GM12878 (cell line): Measurements from ENCODE around the gene NUMB. TPM values are rescaled to one million over a fixed set of nuclear protein-coding genes. Genes with fewer than 3 reads are reported as not detected.

Experiments used
- ATAC-seq: fragments of 200-7000 bp; cut with Tn5 transposase; 3 replicates; pipeline ENCODE4 v1.9.1; 2020; ENCODE audit warnings: mild to moderate bottlenecking, moderate library complexity
- BruUV-seq: library from RNA; stranded (reverse); fragments of 400-500 nt; replicated peaks from 2 replicates; lab custom pipeline; 2021; lab: Mats Ljungman, UMichigan
- CTCF ChIA-PET: fragments of 300-600 bp; sonication (Branson Sonifier 250); formaldehyde crosslinking; extraction: SDS; loops from one replicate; lab custom pipeline; 2021; ENCODE audit warnings: inconsistent platforms; lab: Yijun Ruan, JAX
- POLR2A ChIA-PET: fragments of 350-600 bp; formaldehyde crosslinking; extraction: SDS; loops from one replicate; lab custom pipeline; 2021; ENCODE audit warnings: inconsistent platforms; lab: Charles Lee
- RAD21 ChIA-PET: fragments of 300-600 bp; sonication (Branson Sonifier 250); formaldehyde crosslinking; loops from one replicate; lab custom pipeline; 2023; ENCODE audit warnings: antibody characterized with exemption; ENCODE audit not compliant: unreplicated experiment; lab: Charles Lee
- SMC1A ChIA-PET: fragments of 300-600 bp; sonication (Branson Sonifier 250); formaldehyde crosslinking; loops from one replicate; lab custom pipeline; 2023; ENCODE audit not compliant: unreplicated experiment, uncharacterized antibody; lab: Charles Lee
- DNase-seq: peaks from one replicate; pipeline ENCODE4 v3.0.0-alpha.2; 2011; ENCODE audit warnings: low read depth, low spot score
- FAIRE-seq: peaks from 3 replicates; lab custom pipeline; 2011; peaks lifted over from hg19 to GRCh38; lab: Jason Lieb, UNC
- H2AFZ ChIP-seq: 2 replicates; pipeline ENCODE4 v1.6.0; 2011; ENCODE audit warnings: low read depth, low read length, control low read depth; ENCODE audit not compliant: control insufficient read depth
- H3K27ac ChIP-seq: 2 replicates; pipeline ENCODE4 v1.5.1; 2011; ENCODE audit warnings: control low read depth; ENCODE audit not compliant: control insufficient read depth, insufficient read depth
- H3K27me3 ChIP-seq, 2 experiments: replicated peaks in 1 of 2; 2 replicates each; pipeline versions ENCODE4 v1.6.0 to v1.6.1; 2011; ENCODE audit warnings: low read length in 1 of 2; ENCODE audit not compliant: control insufficient read depth in 2 of 2, insufficient read depth in 2 of 2
- H3K36me3 ChIP-seq, 2 experiments: 2 replicates each; pipeline ENCODE4 v1.5.1; 2011; ENCODE audit warnings: low read length in 1 of 2; ENCODE audit not compliant: control insufficient read depth in 2 of 2, insufficient read depth in 2 of 2
- H3K4me1 ChIP-seq: 2 replicates; pipeline ENCODE4 v1.6.1; 2011; ENCODE audit warnings: mild to moderate bottlenecking, low read length, moderate library complexity, mixed read lengths; ENCODE audit not compliant: control insufficient read depth, insufficient read depth
- H3K4me2 ChIP-seq: 2 replicates; pipeline ENCODE4 v1.6.0; 2011; ENCODE audit warnings: control low read depth; ENCODE audit not compliant: control insufficient read depth, insufficient read depth
- H3K4me3 ChIP-seq: fragments of 200-600 bp; sonication (generic); 2 replicates; pipeline ENCODE4 v1.5.1; 2016
- H3K79me2 ChIP-seq: 2 replicates; pipeline ENCODE4 v1.6.0; 2011; ENCODE audit warnings: low read length; ENCODE audit not compliant: control insufficient read depth, insufficient read depth
- H3K9ac ChIP-seq: 2 replicates; pipeline ENCODE4 v1.8.0; 2011; ENCODE audit warnings: low read length, control low read depth, mixed read lengths; ENCODE audit not compliant: control insufficient read depth, insufficient read depth
- H3K9me3 ChIP-seq: replicated peaks from 3 replicates; pipeline ENCODE4 v1.5.1; 2011; ENCODE audit warnings: mild to moderate bottlenecking, low read length; ENCODE audit not compliant: control insufficient read depth, insufficient read depth
- H4K20me1 ChIP-seq: 2 replicates; pipeline ENCODE4 v1.6.0; 2011; ENCODE audit not compliant: control insufficient read depth, insufficient read depth
- ATF3 ChIP-seq: IDR thresholded peaks from 2 replicates; pipeline ENCODE4 v1.6.1; 2011; ENCODE audit warnings: low read depth, mild to moderate bottlenecking, low read length, moderate library complexity, borderline replicate concordance; ENCODE audit errors: extremely low read depth
- CHD4 ChIP-seq: fragments of 200-600 bp; sonication (generic); IDR thresholded peaks from 2 replicates; pipeline ENCODE4 v1.6.1; 2016; ENCODE audit warnings: mild to moderate bottlenecking
- CTCF ChIP-seq, 3 experiments: IDR thresholded peaks in 2 of 3; conservative IDR thresholded peaks in 1 of 3; 2 replicates each; pipeline ENCODE4 v1.5.1; 2011; ENCODE audit warnings: low read depth in 3 of 3, low read length in 3 of 3, mild to moderate bottlenecking in 3 of 3, control low read depth in 2 of 3, moderate library complexity in 2 of 3, inconsistent platforms in 1 of 3, mixed read lengths in 1 of 3; ENCODE audit not compliant: control insufficient read depth in 2 of 3, insufficient read depth in 1 of 3; ENCODE audit errors: extremely low read depth in 1 of 3
- KAT2A ChIP-seq: conservative IDR thresholded peaks from 2 replicates; pipeline ENCODE4 v1.6.1; 2011; ENCODE audit warnings: low read depth, low read length; ENCODE audit not compliant: control insufficient read depth
- NFYB ChIP-seq: IDR thresholded peaks from 2 replicates; pipeline ENCODE4 v1.6.1; 2011; ENCODE audit warnings: low read depth, mild to moderate bottlenecking, low read length, improper control_type of control experiment, moderate library complexity; ENCODE audit not compliant: insufficient read depth
- NKRF ChIP-seq: fragments of 450-650 bp; conservative IDR thresholded peaks from 2 replicates; pipeline ENCODE4 v1.6.1; 2017; ENCODE audit warnings: mild to moderate bottlenecking, moderate library complexity
- POU2F2 ChIP-seq: IDR thresholded peaks from 3 replicates; pipeline ENCODE4 v1.6.1; 2011; ENCODE audit warnings: low read depth, mild to moderate bottlenecking, low read length, borderline replicate concordance
- RBBP5 ChIP-seq: fragments of 200-600 bp; sonication (generic); conservative IDR thresholded peaks from 2 replicates; pipeline ENCODE4 v1.6.1; 2016
- REST ChIP-seq: IDR thresholded peaks from 2 replicates; pipeline ENCODE4 v1.6.1; 2012; ENCODE audit warnings: mild to moderate bottlenecking, low read depth, low read length
- SMAD1 ChIP-seq: fragments of 450-650 bp; IDR thresholded peaks from 2 replicates; pipeline ENCODE4 v1.6.1; 2018; ENCODE audit warnings: mild to moderate bottlenecking, low read depth; ENCODE audit not compliant: partially characterized antibody
- SRF ChIP-seq, 2 experiments: IDR thresholded peaks; 2 replicates each; pipeline ENCODE4 v1.6.1; 2011; ENCODE audit warnings: low read depth in 2 of 2, low read length in 2 of 2, mild to moderate bottlenecking in 1 of 2, moderate library complexity in 1 of 2
- TCF12 ChIP-seq: IDR thresholded peaks from 2 replicates; pipeline ENCODE4 v1.6.1; 2011; ENCODE audit warnings: low read depth, mild to moderate bottlenecking, low read length
- TCF7 ChIP-seq: IDR thresholded peaks from 2 replicates; pipeline ENCODE4 v1.6.1; 2014; ENCODE audit warnings: antibody characterized with exemption, borderline replicate concordance
- ZNF384 ChIP-seq: IDR thresholded peaks from 2 replicates; pipeline ENCODE4 v1.6.1; 2012; ENCODE audit warnings: low read depth, mild to moderate bottlenecking, low read length, improper control_type of control experiment, borderline replicate concordance
- ZNF622 ChIP-seq: fragments of 450-650 bp; IDR thresholded peaks from 2 replicates; pipeline ENCODE4 v1.6.1; 2017; ENCODE audit warnings: mild to moderate bottlenecking, inconsistent platforms
- ZSCAN29 ChIP-seq: fragments of 450-650 bp; IDR thresholded peaks from 2 replicates; pipeline ENCODE4 v1.6.1; 2017; ENCODE audit warnings: mild to moderate bottlenecking, moderate library complexity
- WGBS: methylation state at CpG from one replicate; pipeline ENCODE4 v1.1.6; 2016; ENCODE audit warnings: low lambda C conversion rate; ENCODE audit not compliant: insufficient replicate concordance, insufficient coverage; ENCODE audit errors: missing lambda C conversion rate; 5-methylcytosine and 5-hydroxymethylcytosine counted together
- in situ Hi-C: fragments of 300-500 bp; cut with MboI; formaldehyde crosslinking; loops from 9 replicates; pipeline ENCODE4 v1.14.3; 2018; ENCODE audit warnings: mixed read lengths
- intact Hi-C: fragments of 100-400 bp; cut with micrococcal nuclease; formaldehyde crosslinking; loops from one replicate; pipeline ENCODE4 v1.14.2; 2022; ENCODE audit not compliant: unreplicated experiment
- polyA plus RNA-seq, 11 experiments: library from polyadenylated mRNA; depleted of rRNA in 4 of 11; unstranded in 6 of 11; stranded (reverse) in 5 of 11; fragments of >200 nt; fragmentation: Nextera tagmentation in 4 of 11; fragmentation: Illumina TruSeq in 1 of 11; extraction: Ambion mirVana in 4 of 11; extraction: Trizol in 1 of 11; gene quantifications; 1 replicate in 1 of 11; 2 replicates in 10 of 11; pipeline versions ENCODE4 v1.2.1 to v1.2.3, GENCODE V29; 2011 to 2016; ENCODE audit warnings: inconsistent platforms in 2 of 11, missing spikeins in 2 of 11, low read depth in 1 of 11
- total RNA-seq, 4 experiments: library from RNA; depleted of rRNA in 3 of 4; stranded (reverse); fragments of >200 nt in 3 of 4; fragmentation: Illumina TruSeq in 1 of 4; extraction: Trizol in 1 of 4; gene quantifications; 2 replicates each; pipeline versions ENCODE4 v1.2.1 to v1.2.3, GENCODE V29; 2013 to 2021

Gene NUMB
- total and polyA plus RNA-seq, 10 of the 15 experiments (the other 5 are each of a cell fraction or from before 2014, with no cell fraction given) = 22.0 to 147 (median 48.9) TPM

GRCh38 chr14:73277376-73277775, 181.0 kb downstream of the NUMB start (continued):
- TF ChIP-seq NKRF = no peak
- no peak for TF ChIP-seq RBBP5

GRCh38 chr14:73276836-73277235, 181.5 kb downstream of the NUMB start:
- Histone ChIP-seq H3K9ac (no peak overlapping the region), H4K20me1 (no peaks in the 10 kb centered on the region), H3K4me1 (no peaks in the 10 kb centered on the region), H3K79me2 (no peaks in the 10 kb centered on the region), H3K4me3 (no peak overlapping the region), H3K27me3 (no peaks in the 10 kb centered on the region), H2AFZ (no peak overlapping the region), H3K9me3 (no peaks in the 10 kb centered on the region), H3K27ac (no peak overlapping the region), H3K4me2 (no peak overlapping the region), H3K36me3 (peaks cover 13 to 23% of the 10 kb centered on the region in 2 experiments)
- BruUV-seq = no TSS peak
- in situ Hi-C loops = no loop called here
- RAD21 ChIA-PET = no interaction called here
- SMC1A ChIA-PET = interaction anchor here (1.2 to 3.1 kb wide), 2 partner anchors 19 to 235 kb away, joined by 3 to 10 read pairs; no protein-coding TSS in a partner anchor
- intact Hi-C loops = no loop called here
- POLR2A ChIA-PET = no interaction called here
- CTCF ChIA-PET = interaction anchor here (1.0 to 2.6 kb wide), 3 partner anchors 11 to 45 kb away, joined by 3 to 7 read pairs (median 5); no protein-coding TSS in a partner anchor
- no peak for DNase-seq
- FAIRE-seq = no peak
- 73% methylated on average over 7 of the region's 7 CpGs for WGBS
- ATAC-seq = no peak
- no peak for TF ChIP-seq SRF (IDR thresholded peaks at IDR 0.05; ENCODE audit: low read depth in 2 of 2, low read length in 2 of 2)
- no peak for TF ChIP-seq NFYB
- no peak for TF ChIP-seq KAT2A
- TF ChIP-seq SMAD1 = no peak
- no peak for TF ChIP-seq ATF3
- no peak for TF ChIP-seq ZNF622
- no peak for TF ChIP-seq TCF7
- TF ChIP-seq POU2F2 = no peak
- no peak for TF ChIP-seq ZNF384
- no peak for TF ChIP-seq ZSCAN29
- TF ChIP-seq CTCF (IDR thresholded peaks at IDR 0.05 in 2 of 3, conservative IDR thresholded peaks at IDR 0.05 in 1 of 3; ENCODE audit: control insufficient read depth in 2 of 3, extremely low read depth in 1 of 3, insufficient read depth in 1 of 3, low read depth in 3 of 3, low read length in 3 of 3) = no peak
- TF ChIP-seq CHD4 = no peak
- TF ChIP-seq REST = no peak
- TF ChIP-seq TCF12 = no peak
